ENCODE data around the gene ITIH6. TPM values are rescaled to one million over a fixed set of nuclear protein-coding genes. Genes with fewer than 3 reads are reported as not detected.

Gene ITIH6
- total RNA-seq, 1 donor from 2014 or later = not detected

Other genes with a start within 250 kb of the ITIH6 start
- 81.3 TPM for gene MAGED2, start 9.5 kb upstream of the ITIH6 start, total RNA-seq
- 1.9 TPM for gene TRO, start 122.6 kb upstream of the ITIH6 start, total RNA-seq
- gene PFKFB1, start 195.9 kb upstream of the ITIH6 start, total RNA-seq = 0.19 TPM
- 8.4 TPM for gene APEX2, start 202.1 kb upstream of the ITIH6 start, total RNA-seq
- 0.38 TPM for gene ALAS2, start 232.7 kb upstream of the ITIH6 start, total RNA-seq

Measured in left ventricle myocardium inferior (tissue), 1 donor.